Gastrocnemius medialis (tissue), 4 donors: Measurements from ENCODE around the gene RNF114.

Source experiments
- CTCF ChIP-seq, 5 experiments: fragments of 450-650 bp in 3 of 5; fragments of 200-600 bp in 2 of 5; sonication (generic) in 2 of 5; IDR thresholded peaks in 4 of 5; conservative IDR thresholded peaks in 1 of 5; 1 replicate in 4 of 5; 2 replicates in 1 of 5; pipeline ENCODE4 v1.5.1; 2016 to 2019; ENCODE audit warnings: antibody characterized with exemption in 5 of 5, mild to moderate bottlenecking in 3 of 5, moderate library complexity in 3 of 5
- POLR2A ChIP-seq, 2 donors: fragments of 450-650 bp; IDR thresholded peaks; one replicate each; pipeline ENCODE4 v1.6.1; 2017; ENCODE audit warnings: antibody characterized with exemption in 2 of 2, mild to moderate bottlenecking in 2 of 2, moderate library complexity in 2 of 2

- peak; percentile 99 to 100 (median 100) for TF ChIP-seq CTCF (IDR thresholded peaks at IDR 0.05 in 4 of 5, conservative IDR thresholded peaks at IDR 0.05 in 1 of 5)
- no peak for TF ChIP-seq POLR2A (IDR thresholded peaks at IDR 0.05)
Measured at GRCh38 chr20:49979030-49979832, 43.0 kb downstream of the RNF114 start.
